ENCODE measurements around the gene MUC4. TPM values are rescaled to one million over a fixed set of nuclear protein-coding genes. Genes with fewer than 3 reads are reported as not detected.
"Not testable (repeated sequence)": the region's sequence is repeated elsewhere in the genome, so short reads cannot be mapped to it uniquely, and the experiment has no call there.

Gene MUC4
- polyA plus RNA-seq, 1 experiment: not detected

DNA sequence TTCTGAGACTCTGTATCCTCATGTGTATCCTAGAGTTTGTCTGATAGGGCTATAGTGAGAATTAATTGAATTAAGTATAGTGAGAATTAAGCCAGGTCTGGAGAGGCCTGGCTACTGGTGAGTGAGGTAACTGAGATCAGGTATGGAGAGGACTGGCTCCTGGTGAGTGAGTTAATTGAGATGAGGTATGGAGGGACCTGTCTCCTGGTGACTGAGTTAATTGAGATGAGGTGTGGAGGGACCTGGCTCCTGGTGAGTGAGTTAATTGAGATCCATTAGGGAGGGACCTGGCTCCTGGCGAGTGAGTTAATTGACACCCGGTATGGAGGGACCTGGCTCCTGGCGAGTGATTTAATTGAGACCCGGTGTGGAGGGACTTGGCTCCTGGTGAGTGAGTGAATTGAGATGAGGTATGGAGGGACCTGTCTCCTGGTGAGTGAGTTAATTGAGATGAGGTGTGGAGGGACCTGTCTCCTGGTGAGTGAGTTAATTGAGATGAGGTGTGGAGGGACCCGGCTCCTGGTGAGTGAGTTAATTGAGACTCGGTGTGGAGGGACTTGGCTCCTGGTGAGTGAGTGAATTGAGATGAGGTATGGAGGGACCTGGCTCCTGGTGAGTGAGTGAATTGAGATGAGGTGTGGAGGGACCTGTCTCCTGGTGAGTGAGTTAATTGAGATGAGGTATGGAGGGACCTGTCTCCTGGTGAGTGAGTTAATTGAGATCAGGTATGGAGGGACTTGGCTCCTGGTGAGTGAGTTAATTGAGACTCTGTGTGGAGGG, 101.4 kb downstream of the MUC4 start:
- DNase-seq (ENCODE audit: low read depth); H3K27me3 ChIP-seq (ENCODE audit: control insufficient read depth, insufficient read depth, low read length); CTCF ChIA-PET; POLR2A ChIA-PET; H3K4me3 ChIP-seq (ENCODE audit: low read depth, low read length); H3K36me3 ChIP-seq (ENCODE audit: control insufficient read depth, insufficient read depth, low read length): not testable (repeated sequence)

DNA sequence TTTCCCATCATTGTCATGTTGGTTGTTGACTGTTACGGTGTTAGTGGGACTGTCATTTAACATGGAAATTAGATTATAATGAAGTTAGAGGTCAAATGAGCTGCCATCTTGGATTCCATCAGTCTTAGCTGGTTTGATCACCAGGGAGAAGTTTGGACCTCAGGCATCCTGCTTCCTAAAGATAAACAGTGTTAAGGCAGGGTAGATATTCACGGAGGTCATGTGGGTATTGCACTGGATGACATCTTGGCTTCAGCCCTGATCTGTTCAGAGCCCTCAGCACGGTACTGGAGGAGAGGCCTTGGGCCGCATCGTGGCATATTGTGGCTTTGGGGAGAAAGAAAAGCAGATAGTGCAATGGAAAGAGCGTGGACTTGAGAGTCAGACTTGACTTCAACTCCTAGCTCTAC, 102.0 kb downstream of the MUC4 start:
- Histone ChIP-seq H3K4me3 (ENCODE audit: low read depth, low read length) (no peak overlapping the region), H3K27me3 (ENCODE audit: control insufficient read depth, insufficient read depth, low read length) (no peaks in the 10 kb centered on the region), H3K36me3 (ENCODE audit: control insufficient read depth, insufficient read depth, low read length) (no peaks in the 10 kb centered on the region; the same call in 1 of the 2 replicates)
- DNase-seq (ENCODE audit: low read depth): no peak
- ChIA-PET POLR2A (no interaction called here), CTCF (interaction anchor here (1.6 kb wide), 1 partner anchor 141 kb away, joined by 5 read pairs; no protein-coding TSS in a partner anchor)
- TF ChIP-seq, protein P1, sequence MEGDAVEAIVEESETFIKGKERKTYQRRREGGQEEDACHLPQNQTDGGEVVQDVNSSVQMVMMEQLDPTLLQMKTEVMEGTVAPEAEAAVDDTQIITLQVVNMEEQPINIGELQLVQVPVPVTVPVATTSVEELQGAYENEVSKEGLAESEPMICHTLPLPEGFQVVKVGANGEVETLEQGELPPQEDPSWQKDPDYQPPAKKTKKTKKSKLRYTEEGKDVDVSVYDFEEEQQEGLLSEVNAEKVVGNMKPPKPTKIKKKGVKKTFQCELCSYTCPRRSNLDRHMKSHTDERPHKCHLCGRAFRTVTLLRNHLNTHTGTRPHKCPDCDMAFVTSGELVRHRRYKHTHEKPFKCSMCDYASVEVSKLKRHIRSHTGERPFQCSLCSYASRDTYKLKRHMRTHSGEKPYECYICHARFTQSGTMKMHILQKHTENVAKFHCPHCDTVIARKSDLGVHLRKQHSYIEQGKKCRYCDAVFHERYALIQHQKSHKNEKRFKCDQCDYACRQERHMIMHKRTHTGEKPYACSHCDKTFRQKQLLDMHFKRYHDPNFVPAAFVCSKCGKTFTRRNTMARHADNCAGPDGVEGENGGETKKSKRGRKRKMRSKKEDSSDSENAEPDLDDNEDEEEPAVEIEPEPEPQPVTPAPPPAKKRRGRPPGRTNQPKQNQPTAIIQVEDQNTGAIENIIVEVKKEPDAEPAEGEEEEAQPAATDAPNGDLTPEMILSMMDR (IDR thresholded peaks at IDR 0.05; ENCODE audit: insufficient read depth, low read depth, low read length): no peak

DNA sequence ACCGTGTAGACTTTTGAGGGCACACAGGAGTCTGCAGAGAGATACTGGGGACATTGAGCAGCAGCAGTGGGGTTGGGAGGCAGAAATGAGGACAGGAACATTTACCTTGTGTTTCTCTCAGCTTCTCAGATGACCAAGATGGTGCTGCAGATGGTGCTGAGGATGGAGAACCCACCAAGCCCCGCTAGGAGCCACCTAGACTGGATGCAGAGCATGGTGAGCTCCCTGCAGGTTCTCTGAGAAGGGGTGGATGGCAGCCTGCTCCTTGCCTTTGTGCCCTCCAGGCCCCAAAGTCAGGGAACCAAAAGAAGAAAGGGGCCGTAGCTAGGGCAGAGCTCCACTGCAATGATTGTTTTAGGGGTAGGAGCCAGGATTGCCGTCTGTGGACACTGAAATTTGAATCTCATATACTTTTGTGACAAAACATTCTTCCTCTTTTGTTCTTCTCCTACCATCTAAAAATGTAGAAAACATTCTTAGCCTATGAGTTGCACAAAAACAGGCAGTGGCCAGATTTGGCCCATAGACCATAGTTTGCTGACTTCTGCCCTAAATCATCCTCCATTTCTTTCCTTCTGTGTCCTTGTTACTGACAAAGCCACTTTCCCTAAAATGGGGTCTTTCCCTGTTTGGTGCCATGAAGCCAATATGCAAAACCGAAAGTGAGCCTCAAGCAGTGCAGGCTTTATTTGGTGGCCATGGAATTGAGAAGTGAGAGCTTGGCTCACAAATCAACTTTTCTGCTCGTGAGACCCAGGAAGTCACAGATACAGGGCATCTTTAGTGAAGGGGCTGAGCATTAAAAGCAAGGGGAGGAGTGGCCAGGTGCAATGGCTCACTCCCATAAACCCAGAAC, 102.9 kb downstream of the MUC4 start:
- ChIA-PET POLR2A (no interaction called here), CTCF (interaction anchor here (1.4 to 1.9 kb wide), 3 partner anchors 8 to 142 kb away, joined by 5 to 6 read pairs (median 5); no protein-coding TSS in a partner anchor)
- TF ChIP-seq, protein P1 (IDR thresholded peaks at IDR 0.05; ENCODE audit: insufficient read depth, low read depth, low read length): no peak
- H3K27me3 ChIP-seq (ENCODE audit: control insufficient read depth, insufficient read depth, low read length): no peaks in the 10 kb centered on the region
- H3K4me3 ChIP-seq (ENCODE audit: low read depth, low read length): no peak overlapping the region
- DNase-seq (ENCODE audit: low read depth): peak; percentile 24
- H3K36me3 ChIP-seq (ENCODE audit: control insufficient read depth, insufficient read depth, low read length): no peaks in the 10 kb centered on the region; the same call in 1 of the 2 replicates

DNA sequence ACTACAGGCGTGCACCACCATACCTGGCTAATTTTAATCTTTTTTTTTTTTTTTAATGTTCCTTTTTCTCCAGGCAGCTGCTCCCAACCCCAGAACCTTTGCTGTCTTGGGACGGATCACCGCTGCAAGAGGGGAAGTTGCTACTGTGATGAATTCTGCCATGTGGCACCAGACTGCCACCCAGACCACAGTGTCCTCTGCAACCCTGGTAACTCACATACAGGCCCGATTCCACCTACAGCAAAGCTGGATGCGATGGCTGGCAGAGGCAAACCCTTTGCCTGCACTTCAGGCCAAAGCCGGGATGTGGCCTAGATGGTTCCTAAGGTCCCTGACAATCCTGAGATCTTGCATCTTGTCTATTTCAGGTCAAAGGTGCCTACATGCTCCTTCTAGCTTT, 103.7 kb downstream of the MUC4 start:
- H3K27me3 ChIP-seq (ENCODE audit: control insufficient read depth, insufficient read depth, low read length): no peaks in the 10 kb centered on the region
- POLR2A ChIA-PET: no interaction called here
- no peak for DNase-seq (ENCODE audit: low read depth)
- CTCF ChIA-PET: interaction anchor here (1.4 to 1.9 kb wide), 4 partner anchors 9 to 143 kb away, joined by 5 to 6 read pairs (median 5); no protein-coding TSS in a partner anchor
- H3K36me3 ChIP-seq (ENCODE audit: control insufficient read depth, insufficient read depth, low read length): no peaks in the 10 kb centered on the region; the same call in 1 of the 2 replicates
- TF ChIP-seq, protein P1 (IDR thresholded peaks at IDR 0.05; ENCODE audit: insufficient read depth, low read depth, low read length): no peak
- no peak overlapping the region for H3K4me3 ChIP-seq (ENCODE audit: low read depth, low read length)

DNA sequence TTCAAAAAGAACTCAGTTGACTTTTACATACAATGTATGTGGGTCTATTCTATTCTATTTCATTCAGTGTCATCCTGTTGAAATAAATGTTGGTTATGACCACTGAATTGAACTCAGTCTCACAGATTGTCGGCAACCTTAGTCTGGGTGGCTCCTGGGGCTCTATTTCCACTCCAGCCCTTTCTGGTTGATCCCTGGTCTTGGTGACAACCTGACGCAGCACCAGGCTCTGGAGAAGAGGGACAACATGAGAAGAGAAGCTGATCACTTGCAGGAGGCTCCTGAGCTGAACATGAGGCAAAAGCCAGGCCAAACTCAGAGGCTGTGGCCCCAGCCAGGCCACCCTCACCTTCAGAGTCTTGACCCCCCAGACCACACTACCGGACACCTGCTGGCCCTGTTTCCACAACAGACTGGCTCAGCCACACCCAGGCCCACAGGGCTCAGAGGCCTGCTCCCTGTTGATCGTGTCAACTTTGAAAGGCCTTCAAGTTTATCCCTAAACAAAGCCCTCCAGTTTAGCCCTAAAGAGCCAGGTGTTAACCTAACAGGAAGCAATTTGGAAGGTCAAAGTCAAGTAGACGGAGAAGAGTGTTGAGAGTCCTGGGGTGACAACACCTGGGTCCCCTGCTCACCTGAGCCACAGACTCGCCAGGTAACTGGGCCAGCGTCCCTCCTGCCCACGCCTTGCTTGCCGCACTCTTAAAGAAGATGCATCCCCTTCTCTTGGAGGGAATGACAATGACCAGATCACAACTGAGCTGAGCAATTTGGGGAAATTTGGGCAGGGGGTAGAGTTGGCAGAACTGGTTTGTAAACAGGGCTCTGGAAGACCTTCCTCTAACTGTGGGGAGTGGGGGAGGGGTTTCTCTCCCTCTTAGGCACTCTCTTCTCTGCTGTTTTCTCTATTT, 106.4 kb downstream of the MUC4 start:
- CTCF ChIA-PET: no interaction called here
- no peak for DNase-seq (ENCODE audit: low read depth)
- no peak overlapping the region for H3K4me3 ChIP-seq (ENCODE audit: low read depth, low read length)
- H3K27me3 ChIP-seq (ENCODE audit: control insufficient read depth, insufficient read depth, low read length): no peaks in the 10 kb centered on the region
- POLR2A ChIA-PET: no interaction called here
- TF ChIP-seq, protein P1 (IDR thresholded peaks at IDR 0.05; ENCODE audit: insufficient read depth, low read depth, low read length): no peak
- H3K36me3 ChIP-seq (ENCODE audit: control insufficient read depth, insufficient read depth, low read length): no peaks in the 10 kb centered on the region

Data from BJ (cell line).